ENCODE measurements around the gene SLC44A2.

DNA sequence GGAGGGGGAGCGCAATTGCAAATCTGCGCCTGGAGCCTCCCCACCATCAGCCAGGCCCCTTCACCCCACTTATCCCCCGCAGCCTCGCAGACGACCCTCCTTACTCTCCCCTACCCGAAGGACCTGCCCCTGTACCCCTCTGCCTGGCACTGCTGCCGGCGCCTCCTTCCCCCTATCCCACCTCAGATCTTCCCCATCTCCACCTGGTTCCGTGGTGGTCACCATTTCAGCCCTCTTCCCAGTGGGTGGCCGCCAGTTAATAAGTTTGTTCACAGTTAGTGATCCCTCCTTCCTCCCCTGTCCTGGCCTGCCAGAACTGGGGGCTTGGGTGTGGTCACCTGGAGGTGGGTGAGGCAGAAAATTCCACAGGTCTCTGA is 397 bp downstream of the SLC44A2 start:
- TF ChIP-seq, protein P1, sequence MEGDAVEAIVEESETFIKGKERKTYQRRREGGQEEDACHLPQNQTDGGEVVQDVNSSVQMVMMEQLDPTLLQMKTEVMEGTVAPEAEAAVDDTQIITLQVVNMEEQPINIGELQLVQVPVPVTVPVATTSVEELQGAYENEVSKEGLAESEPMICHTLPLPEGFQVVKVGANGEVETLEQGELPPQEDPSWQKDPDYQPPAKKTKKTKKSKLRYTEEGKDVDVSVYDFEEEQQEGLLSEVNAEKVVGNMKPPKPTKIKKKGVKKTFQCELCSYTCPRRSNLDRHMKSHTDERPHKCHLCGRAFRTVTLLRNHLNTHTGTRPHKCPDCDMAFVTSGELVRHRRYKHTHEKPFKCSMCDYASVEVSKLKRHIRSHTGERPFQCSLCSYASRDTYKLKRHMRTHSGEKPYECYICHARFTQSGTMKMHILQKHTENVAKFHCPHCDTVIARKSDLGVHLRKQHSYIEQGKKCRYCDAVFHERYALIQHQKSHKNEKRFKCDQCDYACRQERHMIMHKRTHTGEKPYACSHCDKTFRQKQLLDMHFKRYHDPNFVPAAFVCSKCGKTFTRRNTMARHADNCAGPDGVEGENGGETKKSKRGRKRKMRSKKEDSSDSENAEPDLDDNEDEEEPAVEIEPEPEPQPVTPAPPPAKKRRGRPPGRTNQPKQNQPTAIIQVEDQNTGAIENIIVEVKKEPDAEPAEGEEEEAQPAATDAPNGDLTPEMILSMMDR (IDR thresholded peaks at IDR 0.05), result no peak
- no peak for TF ChIP-seq POLR2A (IDR thresholded peaks at IDR 0.05)
